Measurements from ENCODE around the gene TMCC3.

Gene TMCC3

GRCh38 chr12:94531196-94531720 is 119.1 kb downstream of the TMCC3 start:
- Histone ChIP-seq H3K9me2 (replicated peaks; ENCODE audit: insufficient read depth, low read length) (no peaks in the 10 kb centered on the region), H3K27me3 (replicated peaks; ENCODE audit: insufficient read depth, low read length) (no peaks in the 10 kb centered on the region), H3K4me1 (ENCODE audit: low read length) (no peaks in the 10 kb centered on the region), H3K79me2 (ENCODE audit: low read length) (no peaks in the 10 kb centered on the region), H3K36me3 (replicated peaks; ENCODE audit: insufficient read depth, low read length) (no peaks in the 10 kb centered on the region), H3F3A (ENCODE audit: insufficient read depth, low read length) (no peaks in the 10 kb centered on the region), H3K27ac (ENCODE audit: low read length) (no peak overlapping the region), H4K20me1 (ENCODE audit: insufficient read depth, low read length) (no peaks in the 10 kb centered on the region), H3K4me2 (ENCODE audit: low read depth, low read length) (no peak overlapping the region), H3K9ac (ENCODE audit: low read length) (no peak overlapping the region), H3K9me3 (replicated peaks; ENCODE audit: insufficient read depth, low read length) (no peaks in the 10 kb centered on the region), H3K4me3 (ENCODE audit: low read length) (no peak overlapping the region), H2AFZ (ENCODE audit: low read length) (no peak overlapping the region)
- TF ChIP-seq, protein P1, sequence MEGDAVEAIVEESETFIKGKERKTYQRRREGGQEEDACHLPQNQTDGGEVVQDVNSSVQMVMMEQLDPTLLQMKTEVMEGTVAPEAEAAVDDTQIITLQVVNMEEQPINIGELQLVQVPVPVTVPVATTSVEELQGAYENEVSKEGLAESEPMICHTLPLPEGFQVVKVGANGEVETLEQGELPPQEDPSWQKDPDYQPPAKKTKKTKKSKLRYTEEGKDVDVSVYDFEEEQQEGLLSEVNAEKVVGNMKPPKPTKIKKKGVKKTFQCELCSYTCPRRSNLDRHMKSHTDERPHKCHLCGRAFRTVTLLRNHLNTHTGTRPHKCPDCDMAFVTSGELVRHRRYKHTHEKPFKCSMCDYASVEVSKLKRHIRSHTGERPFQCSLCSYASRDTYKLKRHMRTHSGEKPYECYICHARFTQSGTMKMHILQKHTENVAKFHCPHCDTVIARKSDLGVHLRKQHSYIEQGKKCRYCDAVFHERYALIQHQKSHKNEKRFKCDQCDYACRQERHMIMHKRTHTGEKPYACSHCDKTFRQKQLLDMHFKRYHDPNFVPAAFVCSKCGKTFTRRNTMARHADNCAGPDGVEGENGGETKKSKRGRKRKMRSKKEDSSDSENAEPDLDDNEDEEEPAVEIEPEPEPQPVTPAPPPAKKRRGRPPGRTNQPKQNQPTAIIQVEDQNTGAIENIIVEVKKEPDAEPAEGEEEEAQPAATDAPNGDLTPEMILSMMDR (IDR thresholded peaks at IDR 0.05; ENCODE audit: low read length) = no peak
- TF ChIP-seq EZH2 (optimal IDR thresholded peaks at IDR 0.05; ENCODE audit: low read depth, low read length) (no peak), EZH2phosphoT487 (IDR thresholded peaks at IDR 0.05; ENCODE audit: low read length) (no peak)
- DNase-seq = no peak

GRCh38 chr12:94525951-94526350 is 124.4 kb downstream of the TMCC3 start:
- H3K27me3 ChIP-seq (replicated peaks; ENCODE audit: insufficient read depth, low read length) = no peaks in the 10 kb centered on the region
- no peak overlapping the region for H3K27ac ChIP-seq (ENCODE audit: low read length)
- no peaks in the 10 kb centered on the region for H3K4me1 ChIP-seq (ENCODE audit: low read length)
- no peak overlapping the region for H3K9ac ChIP-seq (ENCODE audit: low read length)
- no peaks in the 10 kb centered on the region for H3F3A ChIP-seq (ENCODE audit: insufficient read depth, low read length)
- H3K9me3 ChIP-seq (replicated peaks; ENCODE audit: insufficient read depth, low read length) = no peaks in the 10 kb centered on the region
- H3K79me2 ChIP-seq (ENCODE audit: low read length) = no peaks in the 10 kb centered on the region
- no peak overlapping the region for H3K4me3 ChIP-seq (ENCODE audit: low read length)
- no peaks in the 10 kb centered on the region for H3K36me3 ChIP-seq (replicated peaks; ENCODE audit: insufficient read depth, low read length)
- H3K9me2 ChIP-seq (replicated peaks; ENCODE audit: insufficient read depth, low read length) = no peaks in the 10 kb centered on the region
- H2AFZ ChIP-seq (ENCODE audit: low read length) = no peak overlapping the region
- no peak overlapping the region for H3K4me2 ChIP-seq (ENCODE audit: low read depth, low read length)
- no peak for TF ChIP-seq EZH2 (optimal IDR thresholded peaks at IDR 0.05; ENCODE audit: low read depth, low read length)
- no peak for TF ChIP-seq EZH2phosphoT487 (IDR thresholded peaks at IDR 0.05; ENCODE audit: low read length)
- TF ChIP-seq, protein P1 (IDR thresholded peaks at IDR 0.05; ENCODE audit: low read length) = no peak
- no peak for DNase-seq
- no peaks in the 10 kb centered on the region for H4K20me1 ChIP-seq (ENCODE audit: insufficient read depth, low read length)

Data from MM.1S (cell line).